Suprapubic skin (tissue), 4 donors: ENCODE results near the gene APH1B. TPM values are rescaled to one million over a fixed set of nuclear protein-coding genes. Genes with fewer than 3 reads are reported as not detected.

Source experiments
- DNase-seq, 2 donors: peaks; one replicate each; pipeline ENCODE4 v3.0.0-alpha.2; 2019; ENCODE audit warnings: low spot score in 2 of 2
- H3K27ac ChIP-seq: fragments of 200-600 bp; sonication (generic); one replicate; pipeline ENCODE4 v1.5.1; 2019
- H3K27me3 ChIP-seq: fragments of 200-600 bp; sonication (generic); one replicate; pipeline ENCODE4 v1.5.1; 2019
- H3K36me3 ChIP-seq: fragments of 200-600 bp; sonication (generic); one replicate; pipeline ENCODE4 v1.5.1; 2019
- H3K4me1 ChIP-seq: fragments of 200-600 bp; sonication (generic); one replicate; pipeline ENCODE4 v1.5.1; 2019
- H3K4me3 ChIP-seq: fragments of 200-600 bp; sonication (generic); one replicate; pipeline ENCODE4 v1.5.1; 2019; ENCODE audit warnings: mild to moderate bottlenecking
- H3K9me3 ChIP-seq: fragments of 200-600 bp; sonication (generic); one replicate; pipeline ENCODE4 v1.5.1; 2019
- CTCF ChIP-seq, 2 donors: fragments of 200-600 bp in 1 of 2; fragments of 450-650 bp in 1 of 2; sonication (generic) in 1 of 2; IDR thresholded peaks; one replicate each; pipeline ENCODE4 v1.5.1; 2016 to 2019; ENCODE audit warnings: antibody characterized with exemption in 2 of 2, mild to moderate bottlenecking in 1 of 2, moderate library complexity in 1 of 2
- EP300 ChIP-seq: sonication (generic); formaldehyde crosslinking; IDR thresholded peaks from one replicate; pipeline ENCODE4 v1.6.1; 2017; ENCODE audit warnings: antibody characterized with exemption
- POLR2A ChIP-seq, 2 donors: fragments of 450-650 bp; IDR thresholded peaks; one replicate each; pipeline ENCODE4 v1.6.1; 2017; ENCODE audit warnings: antibody characterized with exemption in 2 of 2, mild to moderate bottlenecking in 2 of 2, moderate library complexity in 2 of 2
- POLR2AphosphoS5 ChIP-seq, 3 donors: sonication (generic); formaldehyde crosslinking; IDR thresholded peaks; one replicate each; pipeline ENCODE4 v1.6.1; 2017; ENCODE audit warnings: antibody characterized with exemption in 3 of 3
- WGBS: methylation state at CpG from one replicate; pipeline ENCODE4 v1.1.5; 2018; 5-methylcytosine and 5-hydroxymethylcytosine counted together
- total RNA-seq, 4 donors: library from RNA; depleted of rRNA; stranded (reverse); fragments of >200 nt; gene quantifications; one replicate each; pipeline ENCODE4 v1.1.0, GENCODE V29; 2016

Gene APH1B
- total RNA-seq, 4 donors from 2014 or later = 4.5 to 12.1 (median 7.1) TPM

DNA sequence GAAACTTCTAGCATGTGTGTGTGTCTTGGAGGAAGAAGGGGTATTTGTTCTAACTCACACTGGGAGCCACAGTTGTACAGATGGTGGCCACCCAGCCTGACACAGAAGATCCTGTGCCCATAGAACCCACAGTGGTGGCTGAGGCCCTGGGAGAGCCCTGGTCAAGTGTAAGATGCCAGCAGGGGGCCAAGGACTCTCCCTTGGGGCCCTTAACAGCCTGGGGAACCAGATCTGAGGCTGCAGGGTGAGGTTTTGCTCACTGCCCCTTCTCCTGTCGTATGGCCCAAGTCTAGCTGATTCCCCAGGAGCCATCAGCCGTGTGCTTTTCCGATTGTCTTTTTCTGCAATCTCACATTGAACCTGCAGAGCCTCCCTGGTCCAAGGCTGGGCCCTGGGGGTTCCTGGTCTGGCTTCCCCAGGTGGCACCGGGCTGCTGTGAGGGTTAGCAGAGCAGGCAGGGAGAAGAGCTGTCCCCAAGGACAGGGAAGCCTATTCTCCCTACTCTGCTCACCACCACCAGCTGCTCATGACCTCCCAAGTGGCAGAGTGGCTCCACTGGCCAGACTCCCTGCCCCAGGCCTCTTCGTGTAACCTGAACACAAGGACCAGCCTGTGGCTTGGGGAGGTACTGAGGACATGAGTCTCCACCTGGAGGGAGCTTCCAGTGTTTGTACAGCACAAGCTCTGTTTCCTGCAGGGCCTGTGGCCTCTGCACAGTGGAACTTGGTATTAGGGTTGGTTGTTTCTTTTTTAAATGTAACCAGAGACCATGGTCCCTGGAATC lies 52.4 kb downstream of the APH1B start:
- DNase-seq = no peak
- Histone ChIP-seq H3K4me3 (no peak overlapping the region), H3K27me3 (no peaks in the 10 kb centered on the region), H3K27ac (peak overlapping the region; percentile 47), H3K4me1 (peaks cover 30% of the 10 kb centered on the region), H3K36me3 (peaks cover 13% of the 10 kb centered on the region), H3K9me3 (no peaks in the 10 kb centered on the region)
- 92% methylated on average over 4 of the region's 5 CpGs for WGBS
- TF ChIP-seq CTCF (IDR thresholded peaks at IDR 0.05) (no peak), POLR2AphosphoS5 (IDR thresholded peaks at IDR 0.05) (no peak), POLR2A (IDR thresholded peaks at IDR 0.05) (no peak), EP300 (no peak)

- DNase-seq = no peak
- H3K27me3 ChIP-seq = no peaks in the 10 kb centered on the region
- H3K36me3 ChIP-seq = peaks cover 8% of the 10 kb centered on the region
- H3K9me3 ChIP-seq = no peaks in the 10 kb centered on the region
- H3K4me3 ChIP-seq = no peak overlapping the region
- WGBS = 49% methylated on average over 10 of the region's 10 CpGs
- peaks cover 40% of the 10 kb centered on the region for H3K4me1 ChIP-seq
- TF ChIP-seq POLR2AphosphoS5 (IDR thresholded peaks at IDR 0.05) = no peak
- TF ChIP-seq CTCF (IDR thresholded peaks at IDR 0.05) = no peak
- no peak for TF ChIP-seq EP300
- no peak for TF ChIP-seq POLR2A (IDR thresholded peaks at IDR 0.05)
- H3K27ac ChIP-seq = peak overlapping the region; percentile 70
Measured at GRCh38 chr15:63330926-63331325, 53.5 kb downstream of the APH1B start.

DNA sequence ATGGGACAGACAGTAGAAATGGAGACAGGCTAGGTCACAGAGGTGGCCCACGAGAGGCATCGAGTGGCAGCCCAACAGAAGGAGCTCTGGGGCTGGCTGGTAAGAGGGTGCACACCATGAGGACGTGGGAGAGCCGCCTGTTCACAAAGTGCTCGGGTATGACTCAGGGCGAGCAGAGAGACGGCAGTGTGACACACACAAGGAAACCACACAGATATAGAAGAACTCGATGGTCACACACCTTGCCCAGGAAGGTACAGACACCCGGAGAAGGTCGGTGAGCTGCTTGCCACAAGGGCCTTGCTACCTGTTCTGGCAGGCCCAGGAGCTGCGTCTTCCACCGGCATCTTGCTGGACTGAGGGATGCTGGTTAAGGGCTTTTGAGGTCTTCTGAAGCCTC lies 54.1 kb downstream of the APH1B start:
- 56% methylated on average over 12 of the region's 12 CpGs for WGBS

GRCh38 chr15:63332367-63333124 lies 55.1 kb downstream of the APH1B start:
- peaks cover 8% of the 10 kb centered on the region for H3K36me3 ChIP-seq
- H3K9me3 ChIP-seq = no peaks in the 10 kb centered on the region
- H3K27me3 ChIP-seq = no peaks in the 10 kb centered on the region
- peaks cover 43% of the 10 kb centered on the region for H3K4me1 ChIP-seq
- DNase-seq = no peak
- H3K27ac ChIP-seq = peak overlapping the region; percentile 70
- WGBS = 30% methylated on average over 9 of the region's 9 CpGs
- H3K4me3 ChIP-seq = no peak overlapping the region
- TF ChIP-seq POLR2A (IDR thresholded peaks at IDR 0.05) (no peak), EP300 (no peak), CTCF (IDR thresholded peaks at IDR 0.05) (no peak), POLR2AphosphoS5 (IDR thresholded peaks at IDR 0.05) (peak in 1 of 3 donors; percentile 15)

More for the DNA sequence above, 54.1 kb downstream of the APH1B start:
- Histone ChIP-seq H3K9me3 (no peaks in the 10 kb centered on the region), H3K27me3 (no peaks in the 10 kb centered on the region), H3K4me1 (peaks cover 43% of the 10 kb centered on the region), H3K36me3 (peaks cover 8% of the 10 kb centered on the region), H3K4me3 (no peak overlapping the region), H3K27ac (peak overlapping the region; percentile 70)
- TF ChIP-seq POLR2AphosphoS5 (IDR thresholded peaks at IDR 0.05) = no peak
- TF ChIP-seq CTCF (IDR thresholded peaks at IDR 0.05) = no peak
- TF ChIP-seq POLR2A (IDR thresholded peaks at IDR 0.05) = no peak
- no peak for TF ChIP-seq EP300
- DNase-seq = no peak

DNA sequence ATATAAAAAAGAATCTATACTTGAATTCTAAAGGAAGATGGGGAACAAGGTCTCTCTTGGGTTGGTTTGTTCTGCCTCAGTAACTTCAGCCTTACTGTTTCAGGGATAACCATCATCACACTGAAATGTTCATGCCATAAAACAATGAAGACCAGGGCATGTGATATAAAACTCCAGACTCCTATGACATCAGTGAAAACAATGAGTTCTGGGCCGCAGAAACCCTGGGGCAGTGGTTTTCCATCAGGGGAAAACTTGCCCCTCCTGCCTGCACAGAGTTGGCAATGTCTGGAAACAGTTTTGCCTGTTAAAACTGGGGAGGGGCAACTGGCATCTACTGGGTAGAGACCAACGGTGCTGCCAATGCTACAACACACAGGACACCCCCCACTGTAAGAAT lies 57.4 kb downstream of the APH1B start:
- no peaks in the 10 kb centered on the region for H3K9me3 ChIP-seq
- peaks cover 50% of the 10 kb centered on the region for H3K4me1 ChIP-seq
- H3K27ac ChIP-seq = no peak overlapping the region
- peaks cover 5% of the 10 kb centered on the region for H3K36me3 ChIP-seq
- WGBS = 34% methylated on average over 2 of the region's 2 CpGs
- H3K4me3 ChIP-seq = no peak overlapping the region
- H3K27me3 ChIP-seq = no peaks in the 10 kb centered on the region
- DNase-seq = no peak
- no peak for TF ChIP-seq CTCF (IDR thresholded peaks at IDR 0.05)
- TF ChIP-seq POLR2AphosphoS5 (IDR thresholded peaks at IDR 0.05) = no peak
- no peak for TF ChIP-seq POLR2A (IDR thresholded peaks at IDR 0.05)
- no peak for TF ChIP-seq EP300
